Ovary (tissue), 3 donors: ENCODE data around the gene RNU6-9.

Experiments
- EP300 ChIP-seq: sonication (generic); formaldehyde crosslinking; IDR thresholded peaks from one replicate; pipeline ENCODE4 v1.6.1; 2017; ENCODE audit warnings: antibody characterized with exemption
- POLR2A ChIP-seq: fragments of 450-650 bp; IDR thresholded peaks from one replicate; pipeline ENCODE4 v1.6.1; 2017; ENCODE audit warnings: antibody characterized with exemption, mild to moderate bottlenecking, moderate library complexity
- TF ChIP-seq, protein P1 (sequence below), 3 donors: fragments of 450-650 bp in 2 of 3; fragments of 200-600 bp in 1 of 3; IDR thresholded peaks; one replicate each; pipeline versions ENCODE4 v1.5.1 to v1.8.0; 2016 to 2022; ENCODE audit warnings: antibody characterized with exemption in 3 of 3, mild to moderate bottlenecking in 1 of 3
- donor health status: DM: no; HTN: no; CAD: no.

DNA sequence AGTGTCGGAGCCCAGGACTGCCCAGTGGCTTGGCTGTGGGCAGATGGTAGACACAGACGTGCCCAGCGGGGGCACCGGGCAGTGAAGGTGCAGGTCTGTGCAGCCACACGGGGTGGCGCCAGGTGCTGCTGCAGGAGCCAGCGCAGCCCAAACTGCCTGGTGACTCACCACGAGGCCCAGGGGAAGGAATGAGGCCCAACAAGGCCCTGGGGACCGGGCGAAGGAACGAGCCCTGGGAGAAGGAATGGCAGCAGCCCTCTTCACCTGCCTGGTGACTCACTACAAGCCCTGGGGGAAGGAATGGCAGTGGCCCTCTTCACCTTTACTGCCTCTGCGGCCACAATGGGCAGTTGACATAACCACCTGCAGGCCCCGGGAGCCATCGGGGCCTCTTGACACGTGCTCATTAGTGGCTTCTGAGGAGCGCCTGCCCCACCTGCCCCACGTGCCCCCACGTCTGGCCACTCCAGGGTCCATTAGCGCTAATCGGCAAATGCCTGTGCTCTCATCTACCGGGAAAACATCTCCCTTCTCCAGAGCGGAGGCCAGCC is 9.5 kb upstream of the RNU6-9 start:
- TF ChIP-seq POLR2A, result no peak
- TF ChIP-seq, protein P1, sequence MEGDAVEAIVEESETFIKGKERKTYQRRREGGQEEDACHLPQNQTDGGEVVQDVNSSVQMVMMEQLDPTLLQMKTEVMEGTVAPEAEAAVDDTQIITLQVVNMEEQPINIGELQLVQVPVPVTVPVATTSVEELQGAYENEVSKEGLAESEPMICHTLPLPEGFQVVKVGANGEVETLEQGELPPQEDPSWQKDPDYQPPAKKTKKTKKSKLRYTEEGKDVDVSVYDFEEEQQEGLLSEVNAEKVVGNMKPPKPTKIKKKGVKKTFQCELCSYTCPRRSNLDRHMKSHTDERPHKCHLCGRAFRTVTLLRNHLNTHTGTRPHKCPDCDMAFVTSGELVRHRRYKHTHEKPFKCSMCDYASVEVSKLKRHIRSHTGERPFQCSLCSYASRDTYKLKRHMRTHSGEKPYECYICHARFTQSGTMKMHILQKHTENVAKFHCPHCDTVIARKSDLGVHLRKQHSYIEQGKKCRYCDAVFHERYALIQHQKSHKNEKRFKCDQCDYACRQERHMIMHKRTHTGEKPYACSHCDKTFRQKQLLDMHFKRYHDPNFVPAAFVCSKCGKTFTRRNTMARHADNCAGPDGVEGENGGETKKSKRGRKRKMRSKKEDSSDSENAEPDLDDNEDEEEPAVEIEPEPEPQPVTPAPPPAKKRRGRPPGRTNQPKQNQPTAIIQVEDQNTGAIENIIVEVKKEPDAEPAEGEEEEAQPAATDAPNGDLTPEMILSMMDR (IDR thresholded peaks at IDR 0.05), result no peak
- no peak for TF ChIP-seq EP300
